ENCODE measurements around the gene TYMP.
A peak's percentile ranks its signal among the peaks of the same experiment; 100 is the strongest.
"Not testable (repeated sequence)": the region's sequence is repeated elsewhere in the genome, so short reads cannot be mapped to it uniquely, and the experiment has no call there.

Gene TYMP

GRCh38 chr22:50562523-50563412, 33.0 kb upstream of the TYMP start, which contains the start of gene SYCE3:
Gene SYCE3, minus strand, starts transcription at chr22:50562919. Its CDS starts 6,514 bp downstream, at chr22:50556405.
- peak; percentile 88 for DNase-seq (ENCODE audit: low spot score)

- no peak for DNase-seq (ENCODE audit: low spot score)
Observed at GRCh38 chr22:50561401-50562358, 31.9 kb upstream of the TYMP start.

- DNase-seq (ENCODE audit: low spot score) = no peak
Observed at GRCh38 chr22:50560034-50560433, 30.2 kb upstream of the TYMP start.

GRCh38 chr22:50556703-50557102, 26.9 kb upstream of the TYMP start:
- DNase-seq (ENCODE audit: low spot score) = no peak

GRCh38 chr22:50553310-50553709, 23.5 kb upstream of the TYMP start:
- DNase-seq (ENCODE audit: low spot score) = no peak

- no peak for DNase-seq (ENCODE audit: low spot score)
Observed at GRCh38 chr22:50551160-50551752, 21.4 kb upstream of the TYMP start.

GRCh38 chr22:50550395-50550794, 20.6 kb upstream of the TYMP start:
- DNase-seq (ENCODE audit: low spot score) = no peak

- no peak for DNase-seq (ENCODE audit: low spot score)
Observed at GRCh38 chr22:50548921-50549790, 19.3 kb upstream of the TYMP start.

- DNase-seq (ENCODE audit: low spot score) = no peak
Observed at GRCh38 chr22:50548040-50548920, 18.5 kb upstream of the TYMP start.

- DNase-seq (ENCODE audit: low spot score) = no peak
Observed at GRCh38 chr22:50547263-50547985, 17.6 kb upstream of the TYMP start.

GRCh38 chr22:50546326-50547262, 16.8 kb upstream of the TYMP start:
- no peak for DNase-seq (ENCODE audit: low spot score)

GRCh38 chr22:50545522-50546325, 15.9 kb upstream of the TYMP start, which contains the start of gene KLHDC7B:
Gene KLHDC7B, plus strand, starts transcription at chr22:50545899. Its CDS starts 345 bp downstream, at chr22:50546244.
- no peak for DNase-seq (ENCODE audit: low spot score)

GRCh38 chr22:50544746-50545253, 15.0 kb upstream of the TYMP start:
- DNase-seq (ENCODE audit: low spot score) = no peak

- DNase-seq (ENCODE audit: low spot score) = peak; percentile 48
Observed at GRCh38 chr22:50544078-50544745, 14.4 kb upstream of the TYMP start.

GRCh38 chr22:50542416-50542927, 12.7 kb upstream of the TYMP start:
- DNase-seq (ENCODE audit: low spot score) = no peak

GRCh38 chr22:50541667-50542026, 11.8 kb upstream of the TYMP start:
- not testable (repeated sequence) for DNase-seq (ENCODE audit: low spot score)
